ENCODE measurements around the gene BLTP1.

Gene BLTP1

GRCh38 chr4:122163767-122164166, 11.6 kb downstream of the BLTP1 start:
- DNase-seq (ENCODE audit: insufficient read length, low spot score) (no peak), FAIRE-seq (no peak)

- FAIRE-seq (no peak), DNase-seq (ENCODE audit: insufficient read length, low spot score) (no peak)
Observed at GRCh38 chr4:122167369-122167768, 15.2 kb downstream of the BLTP1 start.

- DNase-seq (ENCODE audit: insufficient read length, low spot score): no peak
- no peak for FAIRE-seq
Observed at GRCh38 chr4:122170775-122171174, 18.6 kb downstream of the BLTP1 start.

- no peak for DNase-seq (ENCODE audit: insufficient read length, low spot score)
- FAIRE-seq: no peak
Observed at GRCh38 chr4:122171323-122171722, 19.2 kb downstream of the BLTP1 start.

GRCh38 chr4:122172266-122172665, 20.1 kb downstream of the BLTP1 start:
- DNase-seq (ENCODE audit: insufficient read length, low spot score): no peak
- FAIRE-seq: no peak

- no peak for DNase-seq (ENCODE audit: insufficient read length, low spot score)
- no peak for FAIRE-seq
Observed at GRCh38 chr4:122178961-122179360, 26.8 kb downstream of the BLTP1 start.

- FAIRE-seq: no peak
- no peak for DNase-seq (ENCODE audit: insufficient read length, low spot score)
Observed at GRCh38 chr4:122195718-122196117, 43.6 kb downstream of the BLTP1 start.
